Liver (tissue), 9 donors: ENCODE results near the gene KLHL42. TPM values are rescaled to one million over a fixed set of nuclear protein-coding genes. Genes with fewer than 3 reads are reported as not detected.

Experiments
- DNase-seq: peaks from one replicate; pipeline ENCODE4 v3.0.0-alpha.2; 2017; ENCODE audit warnings: low spot score
- H3K27ac ChIP-seq, 2 donors: one replicate each; pipeline ENCODE4 v1.7.0; 2013; ENCODE audit warnings: inconsistent platforms in 2 of 2, low read length in 2 of 2, control low read depth in 1 of 2, low read depth in 1 of 2, mild to moderate bottlenecking in 1 of 2
- H3K27me3 ChIP-seq, 4 donors: one replicate each; pipeline versions ENCODE4 v1.6.1 to v1.7.0; 2013; ENCODE audit warnings: low read length in 3 of 4, inconsistent platforms in 1 of 4, mild to moderate bottlenecking in 1 of 4, moderate library complexity in 1 of 4; ENCODE audit not compliant: control insufficient read depth in 4 of 4, insufficient read depth in 4 of 4
- H3K36me3 ChIP-seq, 4 donors: one replicate each; pipeline versions ENCODE4 v1.6.1 to v1.7.0; 2013; ENCODE audit warnings: low read length in 3 of 4, mild to moderate bottlenecking in 3 of 4, low read depth in 1 of 4, moderate library complexity in 1 of 4; ENCODE audit not compliant: control insufficient read depth in 4 of 4, insufficient read depth in 3 of 4
- H3K4me1 ChIP-seq, 4 donors: one replicate each; pipeline versions ENCODE4 v1.6.1 to v1.7.0; 2013; ENCODE audit warnings: low read length in 3 of 4, mild to moderate bottlenecking in 3 of 4, moderate library complexity in 1 of 4; ENCODE audit not compliant: control insufficient read depth in 4 of 4, insufficient read depth in 4 of 4
- H3K4me3 ChIP-seq, 3 donors: one replicate each; pipeline versions ENCODE4 v1.6.1 to v1.7.0; 2013; ENCODE audit warnings: low read length in 3 of 3, control low read depth in 1 of 3, low read depth in 1 of 3, mild to moderate bottlenecking in 1 of 3
- H3K9ac ChIP-seq, 2 donors: one replicate each; pipeline ENCODE4 v1.7.0; 2013; ENCODE audit warnings: low read length in 2 of 2, mild to moderate bottlenecking in 2 of 2, moderate library complexity in 2 of 2, control low read depth in 1 of 2, low read depth in 1 of 2
- H3K9me3 ChIP-seq, 4 donors: one replicate each; pipeline versions ENCODE4 v1.6.1 to v1.7.0; 2013; ENCODE audit warnings: low read length in 3 of 4; ENCODE audit not compliant: control insufficient read depth in 4 of 4
- CTCF ChIP-seq: fragments of 150-350 bp; IDR thresholded peaks from 2 replicates; pipeline ENCODE4 v1.5.1; 2017; ENCODE audit warnings: improper control_type of control experiment, low read depth, low read length; ENCODE audit not compliant: missing input control
- EGR1 ChIP-seq, 2 donors: IDR thresholded peaks; 2 replicates each; pipeline ENCODE4 v1.6.1; 2016 to 2018; ENCODE audit warnings: antibody characterized with exemption in 2 of 2, low read depth in 2 of 2
- FOXA1 ChIP-seq: IDR thresholded peaks from 2 replicates; pipeline ENCODE4 v1.6.1; 2016; ENCODE audit warnings: antibody characterized with exemption
- FOXA2 ChIP-seq: IDR thresholded peaks from 2 replicates; pipeline ENCODE4 v1.6.1; 2016; ENCODE audit warnings: antibody characterized with exemption
- GABPA ChIP-seq, 2 donors: IDR thresholded peaks in 1 of 2; conservative IDR thresholded peaks in 1 of 2; 2 replicates each; pipeline ENCODE4 v1.6.1; 2016; ENCODE audit warnings: antibody characterized with exemption in 2 of 2, mild to moderate bottlenecking in 1 of 2, moderate library complexity in 1 of 2
- HNF4A ChIP-seq, 2 donors: conservative IDR thresholded peaks; 2 replicates each; pipeline ENCODE4 v1.6.1; 2016; ENCODE audit warnings: antibody characterized with exemption in 2 of 2, mild to moderate bottlenecking in 2 of 2
- HNF4G ChIP-seq: IDR thresholded peaks from 2 replicates; pipeline ENCODE4 v1.6.1; 2016; ENCODE audit warnings: antibody characterized with exemption
- JUND ChIP-seq, 2 donors: IDR thresholded peaks; 2 replicates each; pipeline ENCODE4 v1.6.1; 2016; ENCODE audit warnings: antibody characterized with exemption in 2 of 2
- NR2F2 ChIP-seq: IDR thresholded peaks from 2 replicates; pipeline ENCODE4 v1.6.1; 2016; ENCODE audit warnings: antibody characterized with exemption
- RAD21 ChIP-seq, 2 donors: IDR thresholded peaks; 2 replicates each; pipeline ENCODE4 v1.6.1; 2016; ENCODE audit warnings: antibody characterized with exemption in 2 of 2, mild to moderate bottlenecking in 2 of 2
- RXRA ChIP-seq, 2 donors: IDR thresholded peaks; 2 replicates each; pipeline ENCODE4 v1.6.1; 2017 to 2018; ENCODE audit warnings: antibody characterized with exemption in 2 of 2, mild to moderate bottlenecking in 1 of 2
- SP1 ChIP-seq: IDR thresholded peaks from 2 replicates; pipeline ENCODE4 v1.6.1; 2018; ENCODE audit warnings: antibody characterized with exemption, mild to moderate bottlenecking
- TAF1 ChIP-seq: conservative IDR thresholded peaks from 2 replicates; pipeline ENCODE4 v1.6.1; 2016; ENCODE audit warnings: antibody characterized with exemption, mild to moderate bottlenecking
- YY1 ChIP-seq: IDR thresholded peaks from 2 replicates; pipeline ENCODE4 v1.6.1; 2016; ENCODE audit warnings: antibody characterized with exemption, mild to moderate bottlenecking
- ZBTB33 ChIP-seq: IDR thresholded peaks from 2 replicates; pipeline ENCODE4 v1.6.1; 2016; ENCODE audit warnings: antibody characterized with exemption
- WGBS: extraction: QIAGEN DNeasy Blood & Tissue Kit; methylation state at CpG from one replicate; pipeline ENCODE4 v1.1.7; 2013; 5-methylcytosine and 5-hydroxymethylcytosine counted together
- polyA plus RNA-seq, 2 donors: library from polyadenylated mRNA; stranded (reverse) in 1 of 2; unstranded in 1 of 2; fragments of 200-250 nt in 1 of 2; fragments of >200 nt in 1 of 2; fragmentation: Nextera tagmentation in 1 of 2; extraction: Ambion mirVana in 1 of 2; gene quantifications; one replicate each; pipeline versions ENCODE4 v1.2.1 to v1.2.3, GENCODE V29; 2013 to 2015
- total RNA-seq, 2 donors: library from RNA; depleted of rRNA; stranded (reverse); fragments of >200 nt; gene quantifications; one replicate each; pipeline ENCODE4 v1.2.3, GENCODE V29; 2014
- TF ChIP-seq, protein P1 (sequence below): IDR thresholded peaks from 2 replicates; pipeline ENCODE4 v1.6.1; 2016; ENCODE audit warnings: antibody characterized with exemption
- TF ChIP-seq, protein P2 (sequence below): IDR thresholded peaks from 2 replicates; pipeline ENCODE4 v1.6.1; 2016; ENCODE audit warnings: antibody characterized with exemption
- TF ChIP-seq, protein P3 (sequence below): IDR thresholded peaks from 2 replicates; pipeline ENCODE4 v1.6.1; 2016; ENCODE audit warnings: antibody characterized with exemption, mild to moderate bottlenecking
- donor health status: healthy.
- donor health status: healthy.
- donor health status: healthy.
- donor health status: healthy.
- donor health status: healthy.

Gene KLHL42
- total and polyA plus RNA-seq, 4 donors = 3.6 to 13.4 (median 6.4) TPM

DNA sequence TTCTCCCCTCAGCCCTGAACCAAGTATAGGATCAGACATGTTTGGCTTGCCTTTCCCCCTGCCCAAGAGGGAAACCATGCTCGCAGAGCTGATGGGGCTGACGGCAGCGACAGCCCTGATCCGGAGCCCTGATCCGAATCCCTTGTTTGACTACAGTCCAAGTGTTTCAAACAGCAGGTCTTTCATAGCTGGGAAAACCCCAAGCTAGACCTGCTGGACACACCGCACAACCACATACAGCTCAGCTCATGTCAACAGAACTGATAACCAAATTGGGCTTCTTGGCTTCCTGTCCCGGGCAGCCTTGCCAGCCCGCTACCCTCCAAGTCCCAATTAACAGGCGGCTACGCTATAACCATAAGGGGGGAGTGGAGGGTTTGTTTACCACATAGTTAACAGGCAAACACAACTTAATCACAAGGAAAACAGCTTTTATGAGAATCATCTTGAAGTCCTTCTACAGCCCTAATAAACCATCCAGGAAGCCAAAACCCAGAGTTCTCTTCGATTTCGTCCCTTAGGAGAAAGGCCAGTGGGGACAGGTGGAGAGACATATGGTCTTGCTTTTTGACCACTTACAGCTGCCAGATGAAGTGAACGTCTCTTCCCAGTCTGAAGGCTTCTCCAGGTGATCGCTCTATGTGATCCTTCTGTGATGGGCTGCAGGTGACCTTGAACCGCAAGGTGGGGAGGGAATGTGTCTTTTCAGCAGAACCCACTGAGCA, 64.5 kb downstream of the KLHL42 start:
- Histone ChIP-seq H3K27ac (no peak overlapping the region), H3K4me3 (no peak overlapping the region), H3K27me3 (no peaks in the 10 kb centered on the region), H3K9me3 (no peaks in the 10 kb centered on the region), H3K36me3 (no peaks in the 10 kb centered on the region), H3K4me1 (no peaks in the 10 kb centered on the region), H3K9ac (no peak overlapping the region)
- WGBS = 79% methylated on average over 15 of the region's 15 CpGs
- no peak for DNase-seq
- TF ChIP-seq TAF1 (no peak), JUND (IDR thresholded peaks at IDR 0.05) (no peak), FOXA1 (no peak), HNF4A (conservative IDR thresholded peaks at IDR 0.05) (no peak), RAD21 (IDR thresholded peaks at IDR 0.05) (no peak), FOXA2 (no peak), HNF4G (no peak), SP1 (no peak), ZBTB33 (no peak), RXRA (IDR thresholded peaks at IDR 0.05) (no peak), NR2F2 (no peak), YY1 (no peak), EGR1 (IDR thresholded peaks at IDR 0.05; ENCODE audit: low read depth in 2 of 2) (no peak), CTCF (no peak), GABPA (IDR thresholded peaks at IDR 0.05 in 1 of 2, conservative IDR thresholded peaks at IDR 0.05 in 1 of 2) (no peak)
- TF ChIP-seq, protein P1, sequence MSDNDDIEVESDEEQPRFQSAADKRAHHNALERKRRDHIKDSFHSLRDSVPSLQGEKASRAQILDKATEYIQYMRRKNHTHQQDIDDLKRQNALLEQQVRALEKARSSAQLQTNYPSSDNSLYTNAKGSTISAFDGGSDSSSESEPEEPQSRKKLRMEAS = no peak
- TF ChIP-seq, protein P2, sequence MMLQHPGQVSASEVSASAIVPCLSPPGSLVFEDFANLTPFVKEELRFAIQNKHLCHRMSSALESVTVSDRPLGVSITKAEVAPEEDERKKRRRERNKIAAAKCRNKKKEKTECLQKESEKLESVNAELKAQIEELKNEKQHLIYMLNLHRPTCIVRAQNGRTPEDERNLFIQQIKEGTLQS = no peak
- TF ChIP-seq, protein P3, sequence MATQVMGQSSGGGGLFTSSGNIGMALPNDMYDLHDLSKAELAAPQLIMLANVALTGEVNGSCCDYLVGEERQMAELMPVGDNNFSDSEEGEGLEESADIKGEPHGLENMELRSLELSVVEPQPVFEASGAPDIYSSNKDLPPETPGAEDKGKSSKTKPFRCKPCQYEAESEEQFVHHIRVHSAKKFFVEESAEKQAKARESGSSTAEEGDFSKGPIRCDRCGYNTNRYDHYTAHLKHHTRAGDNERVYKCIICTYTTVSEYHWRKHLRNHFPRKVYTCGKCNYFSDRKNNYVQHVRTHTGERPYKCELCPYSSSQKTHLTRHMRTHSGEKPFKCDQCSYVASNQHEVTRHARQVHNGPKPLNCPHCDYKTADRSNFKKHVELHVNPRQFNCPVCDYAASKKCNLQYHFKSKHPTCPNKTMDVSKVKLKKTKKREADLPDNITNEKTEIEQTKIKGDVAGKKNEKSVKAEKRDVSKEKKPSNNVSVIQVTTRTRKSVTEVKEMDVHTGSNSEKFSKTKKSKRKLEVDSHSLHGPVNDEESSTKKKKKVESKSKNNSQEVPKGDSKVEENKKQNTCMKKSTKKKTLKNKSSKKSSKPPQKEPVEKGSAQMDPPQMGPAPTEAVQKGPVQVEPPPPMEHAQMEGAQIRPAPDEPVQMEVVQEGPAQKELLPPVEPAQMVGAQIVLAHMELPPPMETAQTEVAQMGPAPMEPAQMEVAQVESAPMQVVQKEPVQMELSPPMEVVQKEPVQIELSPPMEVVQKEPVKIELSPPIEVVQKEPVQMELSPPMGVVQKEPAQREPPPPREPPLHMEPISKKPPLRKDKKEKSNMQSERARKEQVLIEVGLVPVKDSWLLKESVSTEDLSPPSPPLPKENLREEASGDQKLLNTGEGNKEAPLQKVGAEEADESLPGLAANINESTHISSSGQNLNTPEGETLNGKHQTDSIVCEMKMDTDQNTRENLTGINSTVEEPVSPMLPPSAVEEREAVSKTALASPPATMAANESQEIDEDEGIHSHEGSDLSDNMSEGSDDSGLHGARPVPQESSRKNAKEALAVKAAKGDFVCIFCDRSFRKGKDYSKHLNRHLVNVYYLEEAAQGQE = no peak
